ENCODE measurements around the gene TJP3.

DNA sequence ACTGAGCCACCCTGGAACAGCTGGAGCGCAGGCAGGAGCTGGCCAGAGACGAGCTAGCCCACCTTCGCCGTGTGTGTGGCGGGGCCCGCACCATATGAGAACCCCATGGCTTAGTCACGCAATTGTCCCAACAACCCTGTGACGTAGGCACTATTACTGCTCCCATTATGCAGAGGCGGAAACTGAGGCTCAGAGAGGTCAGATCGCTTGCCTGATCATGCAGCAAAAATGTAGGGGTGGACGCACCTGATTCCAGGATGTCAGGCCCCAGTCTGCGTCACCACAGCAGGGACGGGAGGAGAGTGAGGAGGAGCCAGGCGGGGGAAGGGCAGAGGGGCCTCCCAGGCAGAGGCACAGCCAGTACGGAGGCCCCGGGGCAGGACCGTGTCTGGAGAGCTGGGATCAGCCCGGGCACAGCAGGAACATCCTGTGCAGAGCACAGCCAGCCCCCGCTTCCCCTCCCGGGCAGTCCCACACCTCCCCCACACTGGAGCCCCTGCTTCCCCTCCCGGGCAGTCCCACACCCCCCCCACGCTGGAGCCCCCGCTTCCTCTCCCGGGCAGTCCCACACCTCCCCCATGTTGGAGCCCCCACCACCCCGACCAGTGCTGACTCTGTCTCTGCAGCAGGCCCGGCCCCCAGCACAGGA, 24.7 kb upstream of the TJP3 start:
- TF ChIP-seq, protein P1, sequence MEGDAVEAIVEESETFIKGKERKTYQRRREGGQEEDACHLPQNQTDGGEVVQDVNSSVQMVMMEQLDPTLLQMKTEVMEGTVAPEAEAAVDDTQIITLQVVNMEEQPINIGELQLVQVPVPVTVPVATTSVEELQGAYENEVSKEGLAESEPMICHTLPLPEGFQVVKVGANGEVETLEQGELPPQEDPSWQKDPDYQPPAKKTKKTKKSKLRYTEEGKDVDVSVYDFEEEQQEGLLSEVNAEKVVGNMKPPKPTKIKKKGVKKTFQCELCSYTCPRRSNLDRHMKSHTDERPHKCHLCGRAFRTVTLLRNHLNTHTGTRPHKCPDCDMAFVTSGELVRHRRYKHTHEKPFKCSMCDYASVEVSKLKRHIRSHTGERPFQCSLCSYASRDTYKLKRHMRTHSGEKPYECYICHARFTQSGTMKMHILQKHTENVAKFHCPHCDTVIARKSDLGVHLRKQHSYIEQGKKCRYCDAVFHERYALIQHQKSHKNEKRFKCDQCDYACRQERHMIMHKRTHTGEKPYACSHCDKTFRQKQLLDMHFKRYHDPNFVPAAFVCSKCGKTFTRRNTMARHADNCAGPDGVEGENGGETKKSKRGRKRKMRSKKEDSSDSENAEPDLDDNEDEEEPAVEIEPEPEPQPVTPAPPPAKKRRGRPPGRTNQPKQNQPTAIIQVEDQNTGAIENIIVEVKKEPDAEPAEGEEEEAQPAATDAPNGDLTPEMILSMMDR (IDR thresholded peaks at IDR 0.05): no peak
- TF ChIP-seq POLR2A (IDR thresholded peaks at IDR 0.05): peak in 1 of 2 donors; percentile 6
